Heart left ventricle (tissue), 16 donors: ENCODE results near the gene CATSPERZ. TPM values are rescaled to one million over a fixed set of nuclear protein-coding genes. Genes with fewer than 3 reads are reported as not detected.

Experiments used
- ATAC-seq, 4 donors: fragments of 200-7000 bp; cut with Tn5 transposase; one replicate each; pipeline ENCODE4 v1.9.1; 2020 to 2022; ENCODE audit warnings: moderate library complexity in 4 of 4, mild to moderate bottlenecking in 3 of 4, moderate number of reproducible peaks in 1 of 4
- DNase-seq, 5 donors: peaks; one replicate each; pipeline ENCODE4 v3.0.0-alpha.2; 2020
- H3K27ac ChIP-seq, 12 donors: fragments of 200-600 bp; sonication (generic) in 4 of 12; one replicate each; pipeline versions ENCODE4 v1.5.0 to v1.8.0; 2016 to 2022; ENCODE audit warnings: mild to moderate bottlenecking in 2 of 12
- H3K27me3 ChIP-seq, 9 donors: fragments of 200-600 bp; sonication (generic) in 2 of 9; one replicate each; pipeline versions ENCODE4 v1.5.1 to v1.8.0; 2016 to 2022; ENCODE audit warnings: mild to moderate bottlenecking in 3 of 9
- H3K36me3 ChIP-seq, 9 donors: fragments of 200-600 bp; sonication (generic) in 2 of 9; one replicate each; pipeline versions ENCODE4 v1.5.0 to v1.8.0; 2018 to 2022; ENCODE audit warnings: mild to moderate bottlenecking in 2 of 9
- H3K4me1 ChIP-seq, 12 donors: fragments of 200-600 bp; sonication (generic) in 4 of 12; one replicate each; pipeline versions ENCODE4 v1.5.0 to v1.8.0; 2016 to 2022; ENCODE audit warnings: mild to moderate bottlenecking in 3 of 12
- H3K4me3 ChIP-seq, 12 donors: fragments of 200-600 bp; sonication (generic) in 4 of 12; one replicate each; pipeline versions ENCODE4 v1.5.0 to v1.8.0; 2017 to 2022; ENCODE audit warnings: mild to moderate bottlenecking in 9 of 12, moderate library complexity in 4 of 12
- H3K9me3 ChIP-seq, 12 donors: fragments of 200-600 bp; sonication (generic) in 4 of 12; one replicate each; pipeline versions ENCODE4 v1.5.0 to v1.8.0; 2016 to 2022; ENCODE audit warnings: mild to moderate bottlenecking in 1 of 12
- POLR2A ChIP-seq, 2 donors: fragments of 450-650 bp; IDR thresholded peaks; one replicate each; pipeline ENCODE4 v1.6.1; 2017; ENCODE audit warnings: antibody characterized with exemption in 2 of 2, mild to moderate bottlenecking in 2 of 2, moderate library complexity in 2 of 2
- WGBS, 4 donors: extraction: QIAGEN DNeasy Blood & Tissue Kit in 2 of 4; methylation state at CpG; one replicate each; pipeline versions ENCODE4 v1.1.5 to v1.1.7; 2013 to 2018; 5-methylcytosine and 5-hydroxymethylcytosine counted together
- intact Hi-C, 10 donors: fragments of 100-400 bp; cut with DNase I; formaldehyde crosslinking; loops; one replicate each; pipeline versions ENCODE4 v1.11.1 to v1.14.2; 2022
- polyA plus RNA-seq, 2 donors: library from polyadenylated mRNA; stranded (reverse); fragments of 200-250 nt; gene quantifications; one replicate each; pipeline ENCODE4 v1.2.3, GENCODE V29; 2013
- total RNA-seq, 9 donors: library from RNA; depleted of rRNA in 2 of 9; stranded (reverse); fragments of >200 nt in 2 of 9; fragmentation: NEBNext Ultra II Directional in 3 of 9; extraction: Animal tissue kit (Norgen Biotek cat#: 25700) in 3 of 9; gene quantifications; one replicate each; pipeline versions ENCODE4 v1.1.0 to v1.2.4, GENCODE V29; 2016 to 2023
- TF ChIP-seq, protein P1 (sequence below), 12 donors: fragments of 200-600 bp; sonication (generic) in 4 of 12; IDR thresholded peaks; one replicate each; pipeline versions ENCODE4 v1.5.0 to v1.8.0; 2018 to 2022; ENCODE audit warnings: antibody characterized with exemption in 12 of 12, mild to moderate bottlenecking in 5 of 12
- donor health status: ischemic (EF 13 %, LVEDD 7.1; RV severe dilation, severe dysfunction).
- donor health status: healthy with polysubstance abuse.
- donor health status: DM: no; HTN: yes; CAD: no.
- donor health status: DM: no; HTN: no; CAD: no.
- donor health status: ischemic (EF 25% LVEDD 6.9; RV normal size, moderate dysfunction).
- donor health status: ischemic (EF 25% LVEDD 5.7; RV mildly dilated, moderate dysfunction).
- donor health status: healthy.
- donor health status: DM: yes; HTN: yes; CAD: no.
- donor health status: ischemic (EF 35%, LVEDD 5.7; RV mildly dilated, moderate dysfunction).
- donor health status: nonischemic (EF 11% LVEDD 7.7; RV severe dilation, severe dysfunction).
- donor health status: DM: yes; HTN: yes; CAD: no.
- donor health status: PGD.
- donor health status: ischemic (EF 29% LVEDD 5.4; RV normal size, mild dysfunction).
- donor health status: nonischemic (EF 23%, LVEDD 6.1; RV moderate dilation, normal function).

CATSPERZ gene
- total and polyA plus RNA-seq, 11 donors = not detected

DNA sequence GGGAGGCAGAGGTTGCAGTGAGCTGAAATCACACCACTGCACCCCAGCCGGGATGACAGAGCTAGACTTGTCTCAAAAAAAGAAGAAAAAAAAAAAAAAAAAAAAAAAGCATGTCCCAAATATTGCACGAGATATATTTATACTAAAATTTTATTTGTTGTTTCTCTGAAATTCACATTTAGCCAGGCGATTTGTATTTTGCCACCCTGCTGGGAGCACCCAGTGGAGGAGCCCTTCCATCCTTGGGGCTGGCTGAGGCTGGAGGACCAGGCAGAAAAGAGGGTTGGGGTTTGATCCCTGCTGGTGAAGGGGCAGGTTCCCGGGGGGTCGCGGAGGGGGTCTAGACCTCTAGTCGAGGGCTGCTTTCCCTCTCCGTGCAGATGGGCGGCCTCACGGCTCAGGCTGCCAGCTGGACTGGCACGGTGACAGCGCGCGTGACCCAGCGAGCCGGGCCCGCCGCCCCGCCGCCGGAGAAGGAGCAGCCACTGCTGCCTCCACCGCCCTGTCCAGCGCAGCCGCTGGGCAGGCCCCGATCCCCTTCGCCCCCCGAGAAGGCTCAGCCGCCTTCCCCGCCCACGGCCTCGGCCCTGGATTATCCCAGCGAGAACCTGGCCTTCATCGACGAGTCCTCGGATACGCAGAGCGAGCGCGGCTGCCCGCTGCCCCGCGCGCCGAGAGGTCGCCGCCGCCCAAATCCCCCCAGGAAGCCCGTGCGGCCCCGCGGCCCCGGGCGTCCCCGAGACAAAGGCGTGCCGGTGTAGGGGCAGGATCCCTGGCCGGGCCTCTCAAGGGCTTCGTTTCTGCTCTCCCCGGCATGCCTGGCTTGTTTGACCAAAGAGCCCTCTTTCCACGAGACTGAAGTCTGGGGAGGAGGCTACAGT is 952 bp upstream of the CATSPERZ start:
- H3K27me3 ChIP-seq = peaks cover 8 to 70% (median 48%) of the 10 kb centered on the region in 9 donors
- no peaks in the 10 kb centered on the region for H3K36me3 ChIP-seq
- peaks cover 4 to 36% (median 26%) of the 10 kb centered on the region in 12 donors for H3K4me1 ChIP-seq
- peak overlapping the region in 3 of 12 donors; percentile 39 to 63 (median 43) for H3K27ac ChIP-seq
- no peak for TF ChIP-seq POLR2A (IDR thresholded peaks at IDR 0.05)
- TF ChIP-seq, protein P1, sequence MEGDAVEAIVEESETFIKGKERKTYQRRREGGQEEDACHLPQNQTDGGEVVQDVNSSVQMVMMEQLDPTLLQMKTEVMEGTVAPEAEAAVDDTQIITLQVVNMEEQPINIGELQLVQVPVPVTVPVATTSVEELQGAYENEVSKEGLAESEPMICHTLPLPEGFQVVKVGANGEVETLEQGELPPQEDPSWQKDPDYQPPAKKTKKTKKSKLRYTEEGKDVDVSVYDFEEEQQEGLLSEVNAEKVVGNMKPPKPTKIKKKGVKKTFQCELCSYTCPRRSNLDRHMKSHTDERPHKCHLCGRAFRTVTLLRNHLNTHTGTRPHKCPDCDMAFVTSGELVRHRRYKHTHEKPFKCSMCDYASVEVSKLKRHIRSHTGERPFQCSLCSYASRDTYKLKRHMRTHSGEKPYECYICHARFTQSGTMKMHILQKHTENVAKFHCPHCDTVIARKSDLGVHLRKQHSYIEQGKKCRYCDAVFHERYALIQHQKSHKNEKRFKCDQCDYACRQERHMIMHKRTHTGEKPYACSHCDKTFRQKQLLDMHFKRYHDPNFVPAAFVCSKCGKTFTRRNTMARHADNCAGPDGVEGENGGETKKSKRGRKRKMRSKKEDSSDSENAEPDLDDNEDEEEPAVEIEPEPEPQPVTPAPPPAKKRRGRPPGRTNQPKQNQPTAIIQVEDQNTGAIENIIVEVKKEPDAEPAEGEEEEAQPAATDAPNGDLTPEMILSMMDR (IDR thresholded peaks at IDR 0.05) = no peak
- intact Hi-C loops = loop anchor here in 2 of 10 donors (1.0 to 5.0 kb wide), 2 partner anchors 42 to 95 kb away; no protein-coding TSS in a partner anchor
- no peaks in the 10 kb centered on the region for H3K9me3 ChIP-seq
- DNase-seq (peak; percentile 53 to 83 (median 69)), ATAC-seq (peak in 3 of 4 donors; percentile 52 to 60 (median 54))
- H3K4me3 ChIP-seq = peak overlapping the region; percentile 5 to 57 (median 44)
- 4 to 14% (median 5%) methylated on average over 15 to 60 of the region's 60 CpGs for WGBS, 4 donors

DNA sequence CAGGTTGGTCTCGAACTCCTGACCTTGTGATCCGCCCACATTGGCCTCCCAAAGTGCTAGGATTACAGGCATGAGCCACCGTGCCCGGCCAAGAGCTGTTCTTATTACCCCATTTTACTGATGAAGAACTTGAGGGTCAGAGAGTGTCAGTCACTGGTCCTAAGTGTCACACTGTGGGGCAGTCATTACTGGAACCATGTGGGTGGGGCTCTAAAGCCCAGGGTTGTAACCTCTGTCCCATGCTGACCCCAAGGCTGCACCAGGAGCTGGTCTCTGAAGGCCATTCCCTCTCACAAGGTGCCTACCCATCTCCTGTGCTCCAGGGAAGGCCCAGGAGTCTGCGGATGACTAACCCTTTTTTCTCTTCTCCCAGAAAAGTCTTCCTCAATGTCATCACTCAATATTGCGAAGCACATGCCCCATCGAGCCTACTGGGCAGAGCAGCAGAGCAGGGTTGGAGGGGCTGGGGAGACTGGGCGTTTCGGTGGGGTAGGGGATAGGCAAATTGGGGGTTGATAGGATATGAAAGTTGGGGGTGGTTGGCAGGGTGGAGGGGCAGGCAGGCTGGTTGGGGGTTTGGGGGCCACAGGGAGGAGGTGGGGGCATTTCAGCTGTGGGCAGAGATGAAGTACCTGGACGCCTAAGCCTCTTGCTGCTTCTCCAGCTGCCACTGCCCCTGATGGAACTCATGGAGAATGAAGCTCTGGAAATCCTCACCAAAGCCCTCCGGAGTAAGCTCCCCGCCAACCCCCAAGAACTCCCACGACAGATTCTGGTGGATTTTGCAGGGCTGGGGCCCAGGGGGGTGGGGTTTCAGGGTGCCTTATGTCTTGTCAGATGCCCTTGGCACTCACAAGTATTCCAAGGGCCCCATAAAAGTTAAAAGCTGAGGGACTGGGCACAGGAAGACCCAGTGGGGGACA is 3.2 kb downstream of the CATSPERZ start:
- peaks cover 0 to 28% (median 8%) of the 10 kb centered on the region in 9 donors for H3K27me3 ChIP-seq
- 81 to 87% (median 86%) methylated on average over 11 to 13 of the region's 13 CpGs for WGBS, 4 donors
- DNase-seq = no peak

DNA sequence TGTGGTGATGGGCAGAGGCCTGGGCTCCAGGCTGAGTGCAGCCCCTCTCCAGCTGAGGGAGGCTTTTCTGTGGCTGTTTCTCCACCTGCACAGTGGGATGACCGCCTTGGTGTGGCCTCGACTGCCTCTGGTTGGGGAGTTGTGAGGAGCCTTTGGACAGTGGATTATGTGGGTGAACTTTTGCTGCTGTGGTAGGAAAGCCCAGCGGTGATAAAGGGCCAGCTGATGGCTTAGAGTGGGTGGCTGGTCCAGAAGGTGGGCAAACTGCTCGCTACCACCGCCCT is 3.8 kb downstream of the CATSPERZ start:
- 13 to 90% (median 53%) methylated on average over 2 to 5 of the region's 5 CpGs for WGBS, 4 donors
- H3K9me3 ChIP-seq = no peaks in the 10 kb centered on the region
- peaks cover 0 to 22% (median 6%) of the 10 kb centered on the region in 9 donors for H3K27me3 ChIP-seq
- peaks cover 4 to 53% (median 37%) of the 10 kb centered on the region in 12 donors for H3K4me1 ChIP-seq
- no peak for DNase-seq
- TF ChIP-seq POLR2A (IDR thresholded peaks at IDR 0.05) = no peak
- TF ChIP-seq, protein P1 (IDR thresholded peaks at IDR 0.05) = no peak
- intact Hi-C loops = loop anchor here in 9 of 10 donors (1.0 to 10.0 kb wide), 11 partner anchors 19 to 329 kb away; partner anchors contain the start of genes PLCB3 (in 2 of the 9), PPP1R14B (in 2 of the 9), COX8A (in 1 of the 9) and FKBP2 (in 1 of the 9)
- H3K4me3 ChIP-seq = peak overlapping the region in 9 of 12 donors; percentile 62 to 93 (median 77)
- H3K27ac ChIP-seq = peak overlapping the region in 11 of 12 donors; percentile 90 to 98 (median 97)
- peaks cover 0 to 11% (median 4%) of the 10 kb centered on the region in 9 donors for H3K36me3 ChIP-seq
- ATAC-seq = no peak

More for the DNA sequence above, 3.2 kb downstream of the CATSPERZ start:
- TF ChIP-seq POLR2A (IDR thresholded peaks at IDR 0.05) = no peak
- TF ChIP-seq, protein P1 (IDR thresholded peaks at IDR 0.05) = no peak
- peaks cover 0 to 11% (median 4%) of the 10 kb centered on the region in 9 donors for H3K36me3 ChIP-seq
- no peaks in the 10 kb centered on the region for H3K9me3 ChIP-seq
- no peak for ATAC-seq
- peaks cover 4 to 55% (median 38%) of the 10 kb centered on the region in 12 donors for H3K4me1 ChIP-seq
- peak overlapping the region in 8 of 12 donors; percentile 67 to 93 (median 81) for H3K4me3 ChIP-seq
- peak overlapping the region in 11 of 12 donors; percentile 90 to 98 (median 97) for H3K27ac ChIP-seq
- intact Hi-C loops = loop anchor here in 9 of 10 donors (1.0 to 10.0 kb wide), 11 partner anchors 18 to 329 kb away; partner anchors contain the start of genes PLCB3 (in 2 of the 9), PPP1R14B (in 2 of the 9), COX8A (in 1 of the 9) and FKBP2 (in 1 of the 9)
